KMS-11 (cell line): ENCODE measurements around the gene CDH1.

ENCODE experiments used
- H2AFZ ChIP-seq: fragments of 200-600 bp; sonication (generic); 2 replicates; pipeline ENCODE4 v1.6.1; 2016; ENCODE audit warnings: antibody characterized with exemption, mixed run types, low read depth
- H3K27ac ChIP-seq: fragments of 200-600 bp; sonication (generic); 2 replicates; pipeline ENCODE4 v1.6.1; 2016; ENCODE audit warnings: mild to moderate bottlenecking, mixed run types
- H3K27me3 ChIP-seq: fragments of 200-600 bp; sonication (generic); 2 replicates; pipeline ENCODE4 v1.6.1; 2017; ENCODE audit warnings: mild to moderate bottlenecking, low read depth, mixed run types, moderate library complexity; ENCODE audit not compliant: insufficient read depth
- H3K36me3 ChIP-seq: fragments of 200-600 bp; sonication (generic); 2 replicates; pipeline ENCODE4 v1.6.1; 2017; ENCODE audit warnings: mild to moderate bottlenecking, mixed run types; ENCODE audit not compliant: insufficient read depth
- H3K4me1 ChIP-seq: fragments of 200-600 bp; sonication (generic); 2 replicates; pipeline ENCODE4 v1.6.1; 2016; ENCODE audit warnings: mild to moderate bottlenecking, low read depth, mixed run types; ENCODE audit not compliant: poor library complexity, severe bottlenecking
- H3K4me2 ChIP-seq: fragments of 200-600 bp; sonication (generic); 2 replicates; pipeline ENCODE4 v1.7.0; 2016; ENCODE audit warnings: mild to moderate bottlenecking, mixed run types
- H3K4me3 ChIP-seq: fragments of 200-600 bp; sonication (generic); IDR thresholded peaks from 2 replicates; pipeline ENCODE4 v1.6.1; 2017; ENCODE audit warnings: low read depth, low read length, mixed read lengths; ENCODE audit not compliant: insufficient read depth
- H3K79me2 ChIP-seq: fragments of 200-600 bp; sonication (generic); 2 replicates; pipeline ENCODE4 v1.6.1; 2016; ENCODE audit warnings: low read depth, mixed run types; ENCODE audit not compliant: insufficient read depth
- H3K9ac ChIP-seq: fragments of 200-600 bp; sonication (generic); 2 replicates; pipeline ENCODE4 v1.6.1; 2016; ENCODE audit warnings: mild to moderate bottlenecking, mixed run types
- H4K20me1 ChIP-seq: fragments of 200-600 bp; sonication (generic); 2 replicates; pipeline ENCODE4 v1.6.1; 2016; ENCODE audit warnings: mild to moderate bottlenecking, mixed run types; ENCODE audit not compliant: insufficient read depth
- CTCF ChIP-seq: fragments of 200-600 bp; sonication (generic); conservative IDR thresholded peaks from 2 replicates; pipeline ENCODE4 v1.6.1; 2017; ENCODE audit warnings: low read depth, mild to moderate bottlenecking, antibody characterized with exemption, low read length, moderate library complexity, mixed read lengths

CDH1 gene

GRCh38 chr16:68781784-68782183 lies 44.7 kb downstream of the CDH1 start:
- H3K36me3 ChIP-seq = no peaks in the 10 kb centered on the region
- H3K27me3 ChIP-seq = peaks cover 11% of the 10 kb centered on the region
- no peak for TF ChIP-seq CTCF
- no peaks in the 10 kb centered on the region for H4K20me1 ChIP-seq
- no peak overlapping the region for H3K4me3 ChIP-seq
- H3K4me2 ChIP-seq = peak overlapping the region; percentile 93
- no peaks in the 10 kb centered on the region; the same call in 1 of the 2 replicates for H3K79me2 ChIP-seq
- H2AFZ ChIP-seq = no peak overlapping the region
- H3K4me1 ChIP-seq = peaks cover 78% of the 10 kb centered on the region
- peak overlapping the region; percentile 89 for H3K27ac ChIP-seq
- H3K9ac ChIP-seq = peak overlapping the region; percentile 59; the same call in 1 of the 2 replicates

GRCh38 chr16:68782198-68783174 lies 45.4 kb downstream of the CDH1 start:
- Histone ChIP-seq H3K9ac (peak overlapping the region; percentile 59; the same call in 1 of the 2 replicates), H3K4me1 (peaks cover 71% of the 10 kb centered on the region), H3K36me3 (no peaks in the 10 kb centered on the region), H3K27me3 (peaks cover 11% of the 10 kb centered on the region), H3K27ac (peak overlapping the region; percentile 89), H2AFZ (peak overlapping the region; percentile 32; the same call in 1 of the 2 replicates), H3K4me2 (peak overlapping the region; percentile 93), H3K4me3 (no peak overlapping the region), H3K79me2 (no peaks in the 10 kb centered on the region; the same call in 1 of the 2 replicates), H4K20me1 (no peaks in the 10 kb centered on the region)
- TF ChIP-seq CTCF = no peak

GRCh38 chr16:68784226-68784625 lies 47.1 kb downstream of the CDH1 start:
- Histone ChIP-seq H3K36me3 (no peaks in the 10 kb centered on the region), H3K4me3 (no peak overlapping the region), H3K27me3 (peaks cover 6% of the 10 kb centered on the region; the same call in 1 of the 2 replicates), H3K79me2 (no peaks in the 10 kb centered on the region; the same call in 1 of the 2 replicates), H3K4me1 (peaks cover 53% of the 10 kb centered on the region), H3K4me2 (no peak overlapping the region), H3K9ac (no peak overlapping the region), H2AFZ (no peak overlapping the region), H3K27ac (no peak overlapping the region), H4K20me1 (no peaks in the 10 kb centered on the region)
- no peak for TF ChIP-seq CTCF

- no peak overlapping the region for H2AFZ ChIP-seq
- H3K4me2 ChIP-seq = no peak overlapping the region
- no peak overlapping the region for H3K9ac ChIP-seq
- H3K36me3 ChIP-seq = no peaks in the 10 kb centered on the region
- peaks cover 6% of the 10 kb centered on the region; the same call in 1 of the 2 replicates for H3K27me3 ChIP-seq
- H3K79me2 ChIP-seq = no peaks in the 10 kb centered on the region; the same call in 1 of the 2 replicates
- H4K20me1 ChIP-seq = no peaks in the 10 kb centered on the region
- peaks cover 48% of the 10 kb centered on the region for H3K4me1 ChIP-seq
- no peak for TF ChIP-seq CTCF
- no peak overlapping the region for H3K4me3 ChIP-seq
- no peak overlapping the region for H3K27ac ChIP-seq
Observed at GRCh38 chr16:68784721-68785120, 47.6 kb downstream of the CDH1 start.
